PC-3 (cell line): Measurements from ENCODE around the gene CHSY1. TPM values are rescaled to one million over a fixed set of nuclear protein-coding genes. Genes with fewer than 3 reads are reported as not detected.

ENCODE experiments used
- ATAC-seq: fragments of 200-7000 bp; cut with Tn5 transposase; 2 replicates; pipeline ENCODE4 v1.9.1; 2020; ENCODE audit warnings: mild to moderate bottlenecking, moderate library complexity
- BruUV-seq: library from RNA; stranded (reverse); fragments of 400-500 nt; replicated peaks from 2 replicates; lab custom pipeline; 2021; lab: Mats Ljungman, UMichigan
- CTCF ChIA-PET: fragments of 300-600 bp; sonication (Branson Sonifier 250); formaldehyde crosslinking; loops from one replicate; lab custom pipeline; 2022; ENCODE audit warnings: antibody characterized with exemption; lab: Charles Lee
- POLR2A ChIA-PET: fragments of 300-600 bp; sonication (Branson Sonifier 250); formaldehyde crosslinking; loops from one replicate; lab custom pipeline; 2022; ENCODE audit warnings: antibody characterized with exemption; ENCODE audit not compliant: unreplicated experiment; lab: Charles Lee
- DNase-seq: peaks from one replicate; pipeline ENCODE4 v3.0.0-alpha.2; 2015
- H2AFZ ChIP-seq: fragments of 300-600 bp; sonication (generic); 2 replicates; pipeline ENCODE4 v1.6.0; 2016; ENCODE audit warnings: antibody characterized with exemption, low read length
- H3F3A ChIP-seq: fragments of 300-600 bp; sonication (generic); one replicate; pipeline ENCODE4 v1.6.0; 2017; ENCODE audit warnings: antibody characterized with exemption, low read length, control low read depth, mild to moderate bottlenecking; ENCODE audit not compliant: unreplicated experiment
- H3K27ac ChIP-seq: fragments of 300-600 bp; sonication (generic); 2 replicates; pipeline ENCODE4 v1.5.1; 2016; ENCODE audit warnings: mild to moderate bottlenecking, low read length
- H3K27me3 ChIP-seq: fragments of 300-600 bp; sonication (generic); 2 replicates; pipeline ENCODE4 v1.6.1; 2016; ENCODE audit warnings: low read length, mixed read lengths
- H3K36me3 ChIP-seq: fragments of 300-600 bp; sonication (generic); 2 replicates; pipeline ENCODE4 v1.6.1; 2016; ENCODE audit warnings: low read depth, mixed run types, low read length, mixed read lengths
- H3K4me1 ChIP-seq: fragments of 300-600 bp; sonication (generic); 2 replicates; pipeline ENCODE4 v1.5.1; 2016; ENCODE audit warnings: low read length; ENCODE audit not compliant: insufficient read depth
- H3K4me2 ChIP-seq: fragments of 300-600 bp; sonication (generic); 2 replicates; pipeline ENCODE4 v1.6.0; 2016; ENCODE audit warnings: low read length
- H3K4me3 ChIP-seq: fragments of 300-600 bp; sonication (generic); 2 replicates; pipeline ENCODE4 v1.5.1; 2016; ENCODE audit warnings: mild to moderate bottlenecking, low read length, mixed read lengths
- H3K79me2 ChIP-seq: fragments of 300-600 bp; sonication (generic); 2 replicates; pipeline ENCODE4 v1.6.1; 2017; ENCODE audit warnings: low read length, mixed read lengths
- H3K9ac ChIP-seq: fragments of 300-600 bp; sonication (generic); 2 replicates; pipeline ENCODE4 v1.6.0; 2016; ENCODE audit warnings: mild to moderate bottlenecking, low read length
- H3K9me2 ChIP-seq: fragments of 300-600 bp; sonication (generic); replicated peaks from 2 replicates; pipeline ENCODE4 v1.6.1; 2016; ENCODE audit warnings: mixed run types, low read length, mixed read lengths
- H3K9me3 ChIP-seq: fragments of 300-600 bp; sonication (generic); 2 replicates; pipeline ENCODE4 v1.6.1; 2016; ENCODE audit warnings: low read length, mixed read lengths
- H4K20me1 ChIP-seq: fragments of 300-600 bp; sonication (generic); 2 replicates; pipeline ENCODE4 v1.6.1; 2016; ENCODE audit warnings: low read length, mixed read lengths
- EZH2 ChIP-seq: fragments of 300-600 bp; sonication (generic); IDR thresholded peaks from one replicate; pipeline ENCODE4 v1.6.1; 2017; ENCODE audit warnings: antibody characterized with exemption, mild to moderate bottlenecking, low read length; ENCODE audit not compliant: unreplicated experiment
- EZH2phosphoT487 ChIP-seq: fragments of 300-600 bp; sonication (generic); IDR thresholded peaks from 2 replicates; pipeline ENCODE4 v1.6.1; 2018; ENCODE audit warnings: mild to moderate bottlenecking, antibody characterized with exemption, low read length, borderline replicate concordance
- intact Hi-C: fragments of 100-400 bp; cut with micrococcal nuclease; formaldehyde crosslinking; loops from 2 replicates; pipeline ENCODE4 v1.9.0; 2023
- total RNA-seq: library from RNA; depleted of rRNA; stranded (reverse); fragments of >200 nt; gene quantifications from 2 replicates; pipeline ENCODE4 v1.2.3, GENCODE V29; 2014
- TF ChIP-seq, protein P1 (sequence below): fragments of 300-600 bp; sonication (generic); conservative IDR thresholded peaks from 2 replicates; pipeline ENCODE4 v1.5.1; 2017; ENCODE audit warnings: antibody characterized with exemption, low read depth, mild to moderate bottlenecking, low read length

The CHSY1 gene
- total RNA-seq, 1 experiment from 2014 or later = 13.8 TPM

DNA sequence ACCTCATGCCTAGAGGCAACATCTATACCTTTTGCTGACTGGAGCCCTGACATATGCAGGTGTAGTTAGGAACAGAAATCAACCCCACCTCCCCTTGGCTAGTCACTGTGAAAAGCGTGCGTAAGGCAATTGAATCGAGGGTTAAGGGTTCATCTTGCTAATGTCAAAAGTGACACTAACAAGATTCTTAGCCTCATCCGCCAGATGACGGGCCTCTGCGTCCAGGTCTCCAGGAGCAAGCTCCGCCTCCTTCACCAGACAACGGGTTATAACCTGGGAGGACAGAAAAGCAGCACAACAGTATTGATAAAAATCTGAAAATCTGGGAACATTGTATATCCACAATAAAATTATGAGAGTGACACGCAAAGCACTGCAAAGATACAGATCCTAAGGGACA, 20.7 kb upstream of the CHSY1 start:
- ChIA-PET CTCF (no interaction called here), POLR2A (no interaction called here)
- no peaks in the 10 kb centered on the region for H4K20me1 ChIP-seq
- no peak overlapping the region for H3K9ac ChIP-seq
- H3K4me1 ChIP-seq = 0 out of 2 replicates have a peak, but pooled peaks cover 8% of the 10 kb centered on the region
- no TSS peak for BruUV-seq
- DNase-seq (no peak), ATAC-seq (no peak)
- no peaks in the 10 kb centered on the region for H3F3A ChIP-seq
- no peaks in the 10 kb centered on the region for H3K9me3 ChIP-seq
- H3K27ac ChIP-seq = no peak overlapping the region
- intact Hi-C loops = no loop called here
- TF ChIP-seq EZH2phosphoT487 (no peak), EZH2 (no peak)
- TF ChIP-seq, protein P1, sequence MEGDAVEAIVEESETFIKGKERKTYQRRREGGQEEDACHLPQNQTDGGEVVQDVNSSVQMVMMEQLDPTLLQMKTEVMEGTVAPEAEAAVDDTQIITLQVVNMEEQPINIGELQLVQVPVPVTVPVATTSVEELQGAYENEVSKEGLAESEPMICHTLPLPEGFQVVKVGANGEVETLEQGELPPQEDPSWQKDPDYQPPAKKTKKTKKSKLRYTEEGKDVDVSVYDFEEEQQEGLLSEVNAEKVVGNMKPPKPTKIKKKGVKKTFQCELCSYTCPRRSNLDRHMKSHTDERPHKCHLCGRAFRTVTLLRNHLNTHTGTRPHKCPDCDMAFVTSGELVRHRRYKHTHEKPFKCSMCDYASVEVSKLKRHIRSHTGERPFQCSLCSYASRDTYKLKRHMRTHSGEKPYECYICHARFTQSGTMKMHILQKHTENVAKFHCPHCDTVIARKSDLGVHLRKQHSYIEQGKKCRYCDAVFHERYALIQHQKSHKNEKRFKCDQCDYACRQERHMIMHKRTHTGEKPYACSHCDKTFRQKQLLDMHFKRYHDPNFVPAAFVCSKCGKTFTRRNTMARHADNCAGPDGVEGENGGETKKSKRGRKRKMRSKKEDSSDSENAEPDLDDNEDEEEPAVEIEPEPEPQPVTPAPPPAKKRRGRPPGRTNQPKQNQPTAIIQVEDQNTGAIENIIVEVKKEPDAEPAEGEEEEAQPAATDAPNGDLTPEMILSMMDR = no peak
- H3K9me2 ChIP-seq = no peaks in the 10 kb centered on the region
- peaks cover 54% of the 10 kb centered on the region for H3K36me3 ChIP-seq
- no peaks in the 10 kb centered on the region for H3K27me3 ChIP-seq
- H3K4me2 ChIP-seq = no peak overlapping the region
- H3K79me2 ChIP-seq = peaks cover 24% of the 10 kb centered on the region
- no peak overlapping the region for H3K4me3 ChIP-seq
- no peak overlapping the region for H2AFZ ChIP-seq

DNA sequence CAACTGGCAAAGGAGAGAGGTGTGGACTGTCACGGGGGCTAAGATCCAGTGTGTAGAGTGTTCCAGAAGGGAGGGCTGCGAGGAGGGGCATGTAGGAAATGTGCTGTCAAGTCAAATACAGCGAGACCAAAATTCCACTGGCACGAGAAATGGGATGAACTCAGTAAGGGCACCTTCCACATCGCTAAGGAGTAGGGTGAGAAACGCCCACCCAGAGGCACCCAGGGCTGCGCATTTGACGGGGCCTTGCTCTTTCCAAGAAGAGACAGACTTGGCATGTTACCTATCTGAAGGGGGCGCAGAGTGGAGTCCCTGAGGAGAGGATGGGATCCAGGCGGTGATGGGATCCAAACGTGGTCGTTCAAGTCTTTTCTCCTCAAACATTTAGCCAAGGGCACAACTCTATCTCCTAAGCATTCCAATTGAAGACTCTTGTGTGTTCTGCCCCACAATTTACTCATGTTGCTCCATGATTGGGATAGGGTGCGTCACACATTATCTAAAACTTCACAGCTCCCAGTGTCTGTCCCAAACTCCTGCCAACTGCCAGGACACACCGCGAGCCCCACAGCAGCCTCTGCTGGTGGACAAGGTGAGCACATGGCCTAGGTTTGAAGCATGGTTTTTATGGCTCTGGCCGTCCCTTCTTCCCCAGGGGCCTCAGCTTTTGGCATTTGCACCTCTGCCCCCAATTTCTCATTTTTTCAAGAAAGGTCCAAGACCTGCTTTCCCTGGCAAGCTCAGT, 17.8 kb upstream of the CHSY1 start:
- H3K4me1 ChIP-seq = no peaks in the 10 kb centered on the region
- ChIA-PET POLR2A (no interaction called here), CTCF (no interaction called here)
- H2AFZ ChIP-seq = no peak overlapping the region
- no peak overlapping the region for H3K9ac ChIP-seq
- ATAC-seq = peak; percentile 48
- no peak overlapping the region for H3K4me3 ChIP-seq
- no peak overlapping the region for H3K27ac ChIP-seq
- no peaks in the 10 kb centered on the region for H3F3A ChIP-seq
- H3K9me3 ChIP-seq = no peaks in the 10 kb centered on the region
- no peak overlapping the region for H3K4me2 ChIP-seq
- no peaks in the 10 kb centered on the region for H4K20me1 ChIP-seq
- peaks cover 45% of the 10 kb centered on the region for H3K36me3 ChIP-seq
- H3K79me2 ChIP-seq = no peaks in the 10 kb centered on the region
- BruUV-seq = no TSS peak
- no peaks in the 10 kb centered on the region for H3K9me2 ChIP-seq
- DNase-seq = peak; percentile 30
- H3K27me3 ChIP-seq = no peaks in the 10 kb centered on the region
- TF ChIP-seq EZH2phosphoT487 = no peak
- TF ChIP-seq, protein P1 = peak; percentile 52
- TF ChIP-seq EZH2 = no peak
- intact Hi-C loops = no loop called here
